AG10803 (cell line): ENCODE results near the gene PMM1.
A peak's percentile ranks its signal among the peaks of the same experiment; 100 is the strongest.

Source experiments
- DNase-seq: peaks from one replicate; pipeline ENCODE4 v3.0.0; 2010; ENCODE audit warnings: low read depth
- H3K4me3 ChIP-seq: 2 replicates; pipeline ENCODE4 v1.5.1; 2011; ENCODE audit warnings: mild to moderate bottlenecking, low read length, control low read depth
- TF ChIP-seq, protein P1 (sequence below): conservative IDR thresholded peaks from 2 replicates; pipeline ENCODE4 v1.5.1; 2011; ENCODE audit warnings: mild to moderate bottlenecking, low read length, control low read depth, inconsistent platforms

The PMM1 gene

DNA sequence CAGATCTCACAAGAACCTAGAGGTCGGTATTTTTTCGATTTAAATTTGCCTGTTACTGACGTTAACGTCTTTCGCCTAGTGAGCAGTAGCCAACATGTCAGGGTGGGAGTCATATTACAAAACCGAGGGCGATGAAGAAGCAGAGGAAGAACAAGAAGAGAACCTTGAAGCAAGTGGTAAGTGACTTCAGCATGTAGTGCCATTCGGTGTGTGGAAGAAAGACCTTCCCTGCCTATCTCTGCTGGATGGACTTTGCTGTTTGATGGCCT, 32.2 kb upstream of the PMM1 start:
- TF ChIP-seq, protein P1, sequence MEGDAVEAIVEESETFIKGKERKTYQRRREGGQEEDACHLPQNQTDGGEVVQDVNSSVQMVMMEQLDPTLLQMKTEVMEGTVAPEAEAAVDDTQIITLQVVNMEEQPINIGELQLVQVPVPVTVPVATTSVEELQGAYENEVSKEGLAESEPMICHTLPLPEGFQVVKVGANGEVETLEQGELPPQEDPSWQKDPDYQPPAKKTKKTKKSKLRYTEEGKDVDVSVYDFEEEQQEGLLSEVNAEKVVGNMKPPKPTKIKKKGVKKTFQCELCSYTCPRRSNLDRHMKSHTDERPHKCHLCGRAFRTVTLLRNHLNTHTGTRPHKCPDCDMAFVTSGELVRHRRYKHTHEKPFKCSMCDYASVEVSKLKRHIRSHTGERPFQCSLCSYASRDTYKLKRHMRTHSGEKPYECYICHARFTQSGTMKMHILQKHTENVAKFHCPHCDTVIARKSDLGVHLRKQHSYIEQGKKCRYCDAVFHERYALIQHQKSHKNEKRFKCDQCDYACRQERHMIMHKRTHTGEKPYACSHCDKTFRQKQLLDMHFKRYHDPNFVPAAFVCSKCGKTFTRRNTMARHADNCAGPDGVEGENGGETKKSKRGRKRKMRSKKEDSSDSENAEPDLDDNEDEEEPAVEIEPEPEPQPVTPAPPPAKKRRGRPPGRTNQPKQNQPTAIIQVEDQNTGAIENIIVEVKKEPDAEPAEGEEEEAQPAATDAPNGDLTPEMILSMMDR = no peak
- DNase-seq = no peak
- H3K4me3 ChIP-seq = peak overlapping the region; percentile 97

DNA sequence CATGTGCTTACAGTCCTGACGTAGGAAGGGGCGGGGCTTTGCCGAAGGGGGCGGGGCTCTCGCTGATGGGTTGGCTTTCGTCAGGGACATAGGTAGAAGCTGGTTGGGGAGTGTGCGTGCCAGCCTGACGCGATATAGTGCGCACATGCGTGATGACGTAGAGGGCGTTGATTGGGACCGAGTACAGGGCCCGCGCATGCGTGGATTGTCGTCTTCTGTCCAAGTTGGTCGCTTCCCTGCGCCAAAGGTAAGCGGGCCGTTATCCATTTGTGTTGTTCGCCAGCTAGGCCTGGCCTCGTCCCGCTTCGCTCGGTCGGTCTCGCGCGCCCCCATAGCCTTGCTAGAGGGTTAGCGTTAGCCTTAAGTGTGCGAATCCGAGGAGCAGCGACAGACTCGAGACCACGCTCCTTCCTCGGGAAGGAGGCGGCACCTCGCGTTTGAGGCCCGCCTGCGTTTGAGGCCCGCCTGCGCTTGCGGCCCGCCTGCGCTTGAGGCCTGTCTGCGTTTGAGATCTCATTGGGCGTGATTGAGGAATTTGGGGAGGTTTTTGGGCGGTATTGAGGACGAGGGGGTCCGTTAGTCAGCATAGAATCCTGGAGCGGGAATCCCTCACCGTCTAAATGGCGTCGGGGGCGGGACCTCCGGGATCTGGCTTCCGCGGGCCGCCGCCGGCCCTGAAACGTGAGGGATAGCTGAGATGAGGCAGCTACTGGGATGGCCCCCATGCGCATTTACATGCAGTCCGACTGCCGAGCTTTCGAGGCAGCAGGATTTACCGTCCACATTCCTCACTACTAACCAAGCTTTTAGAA, 31.7 kb upstream of the PMM1 start, which contains the start of gene XRCC6:
XRCC6 (plus strand) TSS at position 197 of the 812 bp plus-strand sequence. CDS start 710 bp downstream, outside the sequence.
- TF ChIP-seq, protein P1 = no peak

DNA sequence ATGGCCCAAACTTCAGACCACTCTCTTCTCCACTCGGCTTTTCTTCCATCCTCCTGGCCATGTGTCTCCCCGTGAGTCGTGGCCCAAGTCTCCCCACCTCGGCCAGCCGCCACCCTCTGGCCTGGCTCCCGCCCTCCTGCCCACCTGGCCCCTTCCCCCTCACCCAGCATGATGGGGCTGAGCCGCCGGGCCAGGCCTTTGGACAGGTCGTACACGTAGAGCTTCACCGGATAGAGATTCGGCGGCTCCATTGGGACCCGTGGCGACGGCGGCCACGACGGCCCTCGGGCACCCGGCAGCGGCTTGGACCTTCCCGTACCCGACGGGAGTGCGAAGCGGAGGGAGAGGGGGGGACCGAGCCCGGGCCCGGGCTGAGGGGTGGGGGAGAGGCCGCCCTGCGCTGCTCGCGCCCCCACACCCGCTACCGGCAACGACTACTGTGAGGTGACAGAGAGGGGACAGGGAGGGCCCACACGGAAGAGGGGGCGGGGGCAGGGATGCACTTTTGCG, 31.0 kb upstream of the PMM1 start, which contains the start of gene DESI1:
DESI1 (minus strand) TSS at position 455 of the 510 bp plus-strand sequence; CDS start at position 251, 204 bp downstream.
- DNase-seq = no peak
- TF ChIP-seq, protein P1 = no peak

More for the DNA sequence above, 31.7 kb upstream of the PMM1 start, which contains the start of gene XRCC6:
- peak; percentile 100 for DNase-seq
- peak within 1 kb of the TSS; percentile 97 for H3K4me3 ChIP-seq

DNA sequence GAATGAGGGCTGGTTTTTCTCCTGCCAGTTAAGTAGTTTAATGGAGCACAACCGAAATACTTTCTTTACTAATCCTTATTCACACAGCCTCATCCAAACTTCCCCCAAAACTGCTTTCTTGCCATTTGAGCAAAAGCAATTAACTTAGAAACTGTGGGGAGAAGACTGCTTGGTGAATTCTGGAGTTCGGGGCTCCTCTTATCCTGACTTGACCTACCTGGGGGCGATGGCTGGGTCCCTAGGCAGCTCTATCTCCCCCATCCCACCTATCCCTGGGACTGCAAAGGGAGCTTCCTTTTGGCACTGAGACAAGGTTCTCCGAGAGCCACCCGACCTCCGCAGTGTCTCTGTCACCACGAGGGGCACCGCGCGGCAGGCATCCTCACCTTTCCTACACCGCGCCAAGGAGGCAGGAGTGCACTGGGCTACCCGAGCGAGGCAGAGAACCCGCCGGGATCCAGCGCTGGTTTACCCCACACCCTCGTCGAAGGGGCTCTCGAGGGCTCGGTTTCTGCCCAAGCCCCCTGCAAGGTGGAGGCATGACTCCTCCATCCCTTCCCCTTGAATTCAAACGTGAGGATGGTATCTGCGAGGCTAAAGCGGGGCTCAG, 30.4 kb upstream of the PMM1 start:
- H3K4me3 ChIP-seq = peak overlapping the region; percentile 91
- DNase-seq = no peak
- TF ChIP-seq, protein P1 = no peak

More for the DNA sequence above, 31.0 kb upstream of the PMM1 start, which contains the start of gene DESI1:
- H3K4me3 ChIP-seq = peak within 1 kb of the TSS; percentile 97

DNA sequence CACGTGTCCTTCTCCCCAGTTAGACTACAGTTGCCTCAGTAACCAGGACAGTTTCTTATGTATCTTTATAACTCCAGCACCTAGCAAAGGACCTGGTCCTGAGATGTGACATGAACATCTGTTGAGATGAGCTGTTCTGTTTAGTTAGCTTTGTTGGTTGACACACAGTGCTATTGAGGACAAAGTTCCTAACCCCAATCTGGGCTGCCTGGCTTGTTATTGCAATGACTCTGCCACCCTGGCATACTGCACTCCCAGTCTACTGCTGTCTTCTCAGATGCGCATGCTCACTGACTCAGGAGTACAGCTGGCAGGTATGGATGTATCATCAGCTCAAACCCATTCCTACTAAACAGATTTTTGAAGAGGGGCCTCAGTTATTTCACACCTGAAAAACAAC, 23.8 kb upstream of the PMM1 start:
- TF ChIP-seq, protein P1 = no peak
- no peak for DNase-seq
- no peak overlapping the region for H3K4me3 ChIP-seq

DNA sequence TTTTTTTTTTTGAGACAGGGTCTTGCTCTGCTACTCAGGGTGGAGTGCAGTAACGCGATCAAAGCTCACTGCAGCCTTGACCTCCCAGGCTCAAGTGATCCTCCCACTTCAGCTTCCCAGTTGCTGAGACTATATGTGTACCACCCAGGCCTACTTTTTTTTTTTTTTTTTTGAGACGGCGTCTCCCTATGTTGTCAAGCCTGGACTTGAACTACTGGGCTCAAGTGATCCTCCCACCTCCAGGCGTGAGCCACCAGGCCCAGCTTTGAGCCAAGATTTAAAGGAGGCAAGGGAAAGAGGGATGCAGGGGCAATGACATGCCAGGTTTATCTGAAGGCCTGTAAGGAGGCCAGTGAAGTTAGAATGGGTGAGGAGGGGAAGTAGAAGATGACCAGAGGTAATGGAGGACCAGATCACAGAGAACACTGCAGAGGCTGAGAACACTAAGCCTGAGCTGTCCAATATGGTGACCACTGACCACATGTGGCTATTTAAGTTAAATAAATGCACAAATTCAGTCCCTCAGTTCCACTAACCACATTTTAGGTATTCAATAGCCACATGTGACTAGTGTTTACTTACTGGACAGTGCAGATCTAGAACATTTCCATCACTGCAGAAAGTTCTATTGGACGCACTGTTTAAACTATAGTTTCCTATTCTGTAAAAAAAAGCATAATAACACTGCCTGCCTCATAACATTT, 23.1 kb upstream of the PMM1 start:
- H3K4me3 ChIP-seq = no peak overlapping the region
- TF ChIP-seq, protein P1 = no peak
- DNase-seq = no peak
